Hepatocyte (in vitro differentiated cells): Measurements from ENCODE around the gene SLC8A2.

Experiments used
- EZH2phosphoT487 ChIP-seq: fragments of 200-600 bp; sonication (generic); IDR thresholded peaks from one replicate; pipeline ENCODE4 v1.6.1; 2018; ENCODE audit warnings: antibody characterized with exemption, mild to moderate bottlenecking, low read depth, moderate library complexity; ENCODE audit not compliant: unreplicated experiment, severe bottlenecking
- TF ChIP-seq, protein P1 (sequence below): fragments of 200-600 bp; sonication (generic); IDR thresholded peaks from 2 replicates; pipeline ENCODE4 v1.5.1; 2016; ENCODE audit warnings: antibody characterized with exemption, mild to moderate bottlenecking; ENCODE audit not compliant: poor library complexity

DNA sequence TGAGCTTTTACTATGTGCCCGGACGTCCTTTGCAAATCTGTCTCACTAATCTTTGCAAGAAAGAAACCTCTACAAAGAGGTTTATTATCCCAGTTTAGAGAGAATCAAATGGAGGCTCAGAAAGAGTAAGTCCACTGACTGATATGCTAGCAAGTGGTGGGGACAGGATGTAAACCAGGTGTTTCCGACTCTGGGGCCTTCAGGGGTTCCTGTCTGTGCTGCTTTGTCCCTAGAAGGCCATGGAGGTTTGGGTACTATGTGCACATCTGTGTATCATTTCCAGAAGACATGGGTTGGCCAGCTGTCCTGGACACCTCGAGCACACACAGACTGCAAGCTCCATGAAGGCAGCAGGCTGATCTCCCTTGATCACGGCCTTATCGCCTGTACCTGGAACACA lies 13.5 kb upstream of the SLC8A2 start:
- TF ChIP-seq, protein P1, sequence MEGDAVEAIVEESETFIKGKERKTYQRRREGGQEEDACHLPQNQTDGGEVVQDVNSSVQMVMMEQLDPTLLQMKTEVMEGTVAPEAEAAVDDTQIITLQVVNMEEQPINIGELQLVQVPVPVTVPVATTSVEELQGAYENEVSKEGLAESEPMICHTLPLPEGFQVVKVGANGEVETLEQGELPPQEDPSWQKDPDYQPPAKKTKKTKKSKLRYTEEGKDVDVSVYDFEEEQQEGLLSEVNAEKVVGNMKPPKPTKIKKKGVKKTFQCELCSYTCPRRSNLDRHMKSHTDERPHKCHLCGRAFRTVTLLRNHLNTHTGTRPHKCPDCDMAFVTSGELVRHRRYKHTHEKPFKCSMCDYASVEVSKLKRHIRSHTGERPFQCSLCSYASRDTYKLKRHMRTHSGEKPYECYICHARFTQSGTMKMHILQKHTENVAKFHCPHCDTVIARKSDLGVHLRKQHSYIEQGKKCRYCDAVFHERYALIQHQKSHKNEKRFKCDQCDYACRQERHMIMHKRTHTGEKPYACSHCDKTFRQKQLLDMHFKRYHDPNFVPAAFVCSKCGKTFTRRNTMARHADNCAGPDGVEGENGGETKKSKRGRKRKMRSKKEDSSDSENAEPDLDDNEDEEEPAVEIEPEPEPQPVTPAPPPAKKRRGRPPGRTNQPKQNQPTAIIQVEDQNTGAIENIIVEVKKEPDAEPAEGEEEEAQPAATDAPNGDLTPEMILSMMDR = no peak
- no peak for TF ChIP-seq EZH2phosphoT487
